Keratinocyte (primary cell): ENCODE data around the gene CDYL2. TPM values are rescaled to one million over a fixed set of nuclear protein-coding genes. Genes with fewer than 3 reads are reported as not detected.

ENCODE experiments used
- DNase-seq: peaks from one replicate; pipeline ENCODE4 v3.0.0-alpha.2; 2011; ENCODE audit warnings: low read depth, missing footprints, low spot score
- FAIRE-seq: peaks from 2 replicates; lab custom pipeline; 2011; peaks lifted over from hg19 to GRCh38; lab: Jason Lieb, UNC
- H2AFZ ChIP-seq: 2 replicates; pipeline ENCODE4 v1.6.0; 2012; ENCODE audit warnings: low read length, control low read depth, inconsistent platforms; ENCODE audit not compliant: control insufficient read depth
- H3K27ac ChIP-seq: 2 replicates; pipeline ENCODE4 v1.5.1; 2011; ENCODE audit warnings: low read length; ENCODE audit not compliant: control insufficient read depth, insufficient read depth
- H3K27me3 ChIP-seq: 3 replicates; pipeline ENCODE4 v1.6.0; 2011; ENCODE audit warnings: low read length; ENCODE audit not compliant: control insufficient read depth, insufficient read depth; ENCODE audit errors: extremely low read depth
- H3K36me3 ChIP-seq, 2 experiments: 2 replicates in 1 of 2; 3 replicates in 1 of 2; pipeline ENCODE4 v1.5.1; 2011; ENCODE audit warnings: low read length in 2 of 2, mild to moderate bottlenecking in 1 of 2; ENCODE audit not compliant: control insufficient read depth in 2 of 2, insufficient read depth in 2 of 2; ENCODE audit errors: extremely low read depth in 1 of 2
- H3K4me1 ChIP-seq: 3 replicates; pipeline ENCODE4 v1.5.1; 2011; ENCODE audit warnings: low read length; ENCODE audit not compliant: control insufficient read depth, insufficient read depth; ENCODE audit errors: extremely low read depth
- H3K4me2 ChIP-seq: 3 replicates; pipeline ENCODE4 v1.6.0; 2011; ENCODE audit warnings: low read depth, low read length; ENCODE audit not compliant: control insufficient read depth, insufficient read depth; ENCODE audit errors: extremely low read depth
- H3K4me3 ChIP-seq, 3 experiments: fragments of 200-600 bp in 1 of 3; sonication (generic) in 1 of 3; 2 replicates in 2 of 3; 3 replicates in 1 of 3; pipeline ENCODE4 v1.5.1; 2011 to 2016; ENCODE audit warnings: low read length in 3 of 3, mild to moderate bottlenecking in 3 of 3, control low read depth in 2 of 3, inconsistent platforms in 1 of 3, low read depth in 1 of 3, mixed read lengths in 1 of 3, mixed run types in 1 of 3, moderate library complexity in 1 of 3; ENCODE audit not compliant: control insufficient read depth in 2 of 3, insufficient read depth in 2 of 3; ENCODE audit errors: extremely low read depth in 1 of 3
- H3K79me2 ChIP-seq: 2 replicates; pipeline ENCODE4 v1.6.0; 2012; ENCODE audit warnings: low read length; ENCODE audit not compliant: control insufficient read depth, insufficient read depth
- H3K9ac ChIP-seq: 3 replicates; pipeline ENCODE4 v1.6.0; 2011; ENCODE audit warnings: low read length; ENCODE audit not compliant: control insufficient read depth, insufficient read depth; ENCODE audit errors: extremely low read depth
- H3K9me1 ChIP-seq: 3 replicates; pipeline ENCODE4 v1.6.0; 2011; ENCODE audit warnings: low read length; ENCODE audit not compliant: control insufficient read depth, insufficient read depth; ENCODE audit errors: extremely low read depth
- H3K9me3 ChIP-seq: 2 replicates; pipeline ENCODE4 v1.5.1; 2012; ENCODE audit warnings: low read depth, low read length; ENCODE audit not compliant: control insufficient read depth
- H4K20me1 ChIP-seq: 3 replicates; pipeline ENCODE4 v1.6.0; 2011; ENCODE audit warnings: low read length; ENCODE audit not compliant: control insufficient read depth, insufficient read depth; ENCODE audit errors: extremely low read depth
- CTCF ChIP-seq, 3 experiments: IDR thresholded peaks in 1 of 3; conservative IDR thresholded peaks in 1 of 3; optimal IDR thresholded peaks in 1 of 3; 2 replicates in 2 of 3; 3 replicates in 1 of 3; pipeline versions ENCODE3 to v1.5.1; 2011; ENCODE audit warnings: low read length in 3 of 3, mild to moderate bottlenecking in 3 of 3, moderate library complexity in 2 of 3, control low read depth in 1 of 3, inconsistent platforms in 1 of 3; ENCODE audit not compliant: insufficient read depth in 2 of 3; ENCODE audit errors: extremely low read depth in 1 of 3
- EZH2 ChIP-seq: IDR thresholded peaks from one replicate; pipeline ENCODE4 v1.6.1; 2012; ENCODE audit warnings: inconsistent platforms, mild to moderate bottlenecking, low read length, moderate library complexity
- dilution Hi-C: fragments of 300-500 bp; cut with MboI; formaldehyde crosslinking; loops from one replicate; pipeline ENCODE4 v1.7.0; 2020; ENCODE audit warnings: low sequenced_read_pairs; ENCODE audit not compliant: extremely low pct_ligation_motif_present
- polyA plus RNA-seq, 5 experiments: library from polyadenylated mRNA; depleted of rRNA in 3 of 5; stranded (reverse) in 3 of 5; stranded (forward) in 1 of 5; unstranded in 1 of 5; fragments of >200 nt; gene quantifications; 1 replicate in 1 of 5; 2 replicates in 3 of 5; 3 replicates in 1 of 5; pipeline versions ENCODE4 v1.2.1 to v1.2.3, GENCODE V29; 2011 to 2012; ENCODE audit warnings: missing spikeins in 2 of 5, low read depth in 1 of 5, low replicate concordance in 1 of 5

CDYL2 gene
- polyA plus RNA-seq, 1 donor (not counting 4 experiments of a cell fraction or from before 2014, with no cell fraction given): 2.0 TPM

- Histone ChIP-seq H3K27me3 (no peaks in the 10 kb centered on the region), H3K4me1 (no peaks in the 10 kb centered on the region), H3K9me1 (no peaks in the 10 kb centered on the region), H3K4me2 (no peak overlapping the region), H3K36me3 (peaks cover 0 to 2% of the 10 kb centered on the region in 2 experiments), H3K79me2 (no peaks in the 10 kb centered on the region), H3K9me3 (no peaks in the 10 kb centered on the region), H3K27ac (no peak overlapping the region), H3K4me3 (no peak overlapping the region), H2AFZ (no peak overlapping the region), H3K9ac (no peak overlapping the region), H4K20me1 (no peaks in the 10 kb centered on the region)
- FAIRE-seq (no peak), DNase-seq (no peak)
- TF ChIP-seq CTCF (optimal IDR thresholded peaks at IDR 0.05 in 1 of 3, IDR thresholded peaks at IDR 0.05 in 1 of 3, conservative IDR thresholded peaks at IDR 0.05 in 1 of 3; ENCODE audit: extremely low read depth in 1 of 3, insufficient read depth in 2 of 3, low read length in 3 of 3): no peak
- TF ChIP-seq EZH2: no peak
- dilution Hi-C loops: no loop called here
These were observed 203.2 kb downstream of the CDYL2 start for GRCh38 chr16:80601182-80601581.

GRCh38 chr16:80599466-80599865 lies 204.9 kb downstream of the CDYL2 start:
- Histone ChIP-seq H2AFZ (no peak overlapping the region), H4K20me1 (no peaks in the 10 kb centered on the region), H3K4me1 (peaks cover 5% of the 10 kb centered on the region), H3K4me3 (no peak overlapping the region), H3K9me1 (no peaks in the 10 kb centered on the region), H3K79me2 (no peaks in the 10 kb centered on the region), H3K9ac (no peak overlapping the region), H3K9me3 (no peaks in the 10 kb centered on the region), H3K36me3 (peaks cover 0 to 2% of the 10 kb centered on the region in 2 experiments), H3K27ac (no peak overlapping the region), H3K27me3 (no peaks in the 10 kb centered on the region), H3K4me2 (no peak overlapping the region)
- TF ChIP-seq CTCF (optimal IDR thresholded peaks at IDR 0.05 in 1 of 3, IDR thresholded peaks at IDR 0.05 in 1 of 3, conservative IDR thresholded peaks at IDR 0.05 in 1 of 3; ENCODE audit: extremely low read depth in 1 of 3, insufficient read depth in 2 of 3, low read length in 3 of 3) (no peak), EZH2 (no peak)
- no peak for DNase-seq
- no peak for FAIRE-seq
- dilution Hi-C loops: no loop called here
